Neuron (in vitro differentiated cells): ENCODE results near the gene LMO7.

ENCODE experiments used
- H2AFZ ChIP-seq: one replicate; pipeline ENCODE4 v1.6.1; 2013; ENCODE audit warnings: low read depth, mild to moderate bottlenecking, inconsistent platforms, low read length, moderate library complexity
- H3K27me3 ChIP-seq: one replicate; pipeline ENCODE4 v1.6.1; 2013; ENCODE audit warnings: low read length; ENCODE audit not compliant: insufficient read depth
- H3K36me3 ChIP-seq: one replicate; pipeline ENCODE4 v1.6.1; 2013; ENCODE audit warnings: low read length; ENCODE audit not compliant: insufficient read depth
- H3K4me1 ChIP-seq: one replicate; pipeline ENCODE4 v1.6.1; 2013; ENCODE audit warnings: low read length; ENCODE audit not compliant: insufficient read depth
- H3K4me3 ChIP-seq: 2 replicates; pipeline ENCODE4 v1.5.1; 2013; ENCODE audit warnings: mild to moderate bottlenecking, low read length, moderate library complexity
- H3K9me3 ChIP-seq: one replicate; pipeline ENCODE4 v1.6.1; 2013; ENCODE audit warnings: low read length

The LMO7 gene

GRCh38 chr13:75902166-75903104 lies 266.3 kb downstream of the LMO7 start:
- H3K4me3 ChIP-seq, result no peak overlapping the region
- H3K4me1 ChIP-seq, result no peaks in the 10 kb centered on the region
- H3K9me3 ChIP-seq, result no peaks in the 10 kb centered on the region
- no peaks in the 10 kb centered on the region for H3K36me3 ChIP-seq
- H3K27me3 ChIP-seq, result peaks cover 3% of the 10 kb centered on the region
- H2AFZ ChIP-seq, result no peak overlapping the region

- H2AFZ ChIP-seq, result no peak overlapping the region
- no peaks in the 10 kb centered on the region for H3K9me3 ChIP-seq
- H3K4me1 ChIP-seq, result no peaks in the 10 kb centered on the region
- peaks cover 5% of the 10 kb centered on the region for H3K27me3 ChIP-seq
- no peak overlapping the region for H3K4me3 ChIP-seq
- H3K36me3 ChIP-seq, result no peaks in the 10 kb centered on the region
Observed at GRCh38 chr13:75904012-75904411, 267.9 kb downstream of the LMO7 start.

GRCh38 chr13:75906315-75906714 lies 270.2 kb downstream of the LMO7 start:
- Histone ChIP-seq H3K27me3 (peaks cover 5% of the 10 kb centered on the region), H3K36me3 (no peaks in the 10 kb centered on the region), H3K9me3 (no peaks in the 10 kb centered on the region), H3K4me3 (no peak overlapping the region), H2AFZ (no peak overlapping the region), H3K4me1 (no peaks in the 10 kb centered on the region)

- Histone ChIP-seq H3K4me3 (no peak overlapping the region), H3K27me3 (peaks cover 2% of the 10 kb centered on the region), H3K36me3 (no peaks in the 10 kb centered on the region), H3K9me3 (no peaks in the 10 kb centered on the region), H3K4me1 (no peaks in the 10 kb centered on the region), H2AFZ (no peak overlapping the region)
Observed at GRCh38 chr13:75907044-75907443, 270.9 kb downstream of the LMO7 start.

GRCh38 chr13:75908141-75908540 lies 272.0 kb downstream of the LMO7 start:
- H3K27me3 ChIP-seq, result peaks cover 2% of the 10 kb centered on the region
- H3K4me3 ChIP-seq, result no peak overlapping the region
- H3K36me3 ChIP-seq, result no peaks in the 10 kb centered on the region
- H3K4me1 ChIP-seq, result no peaks in the 10 kb centered on the region
- H2AFZ ChIP-seq, result no peak overlapping the region
- H3K9me3 ChIP-seq, result no peaks in the 10 kb centered on the region
